Endothelial cell of umbilical vein (primary cell): Measurements from ENCODE around the gene NR5A1.

ENCODE experiments used
- EZH2 ChIP-seq: IDR thresholded peaks from 2 replicates; pipeline ENCODE4 v1.6.1; 2012; ENCODE audit warnings: borderline replicate concordance, low read depth, mild to moderate bottlenecking, moderate library complexity, low read length, inconsistent platforms; ENCODE audit not compliant: severe bottlenecking
- JUN ChIP-seq: IDR thresholded peaks from 2 replicates; pipeline ENCODE4 v1.6.1; 2011; ENCODE audit warnings: borderline replicate concordance, low read depth; ENCODE audit not compliant: insufficient read length, insufficient read depth
- POLR2A ChIP-seq: IDR thresholded peaks from 2 replicates; pipeline ENCODE4 v1.6.1; 2012; ENCODE audit warnings: low read depth, mild to moderate bottlenecking, control low read depth, low read length

DNA sequence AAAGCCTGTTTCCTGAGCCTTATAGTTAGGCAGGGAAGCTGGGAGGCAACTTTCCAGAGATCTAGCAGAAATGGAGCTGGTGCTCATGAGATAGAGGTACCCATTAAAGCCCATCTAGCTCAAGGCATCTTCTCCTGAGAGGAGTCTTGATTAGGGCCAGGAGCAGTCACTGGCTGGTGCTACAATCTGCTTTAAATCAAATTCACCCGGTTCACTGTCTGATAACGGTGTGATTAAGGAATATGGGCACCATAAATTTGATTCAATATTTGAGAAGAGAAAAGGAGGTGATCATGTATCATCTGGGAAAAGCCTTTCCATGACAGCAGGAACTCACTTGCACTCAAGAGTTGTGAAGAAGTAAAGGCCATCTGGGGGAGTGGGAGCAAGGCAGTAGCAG is 23.9 kb upstream of the NR5A1 start:
- TF ChIP-seq JUN (no peak), POLR2A (no peak), EZH2 (no peak)
